Activated B cell treated with CpG ODN at 0.5 μM for 24 hours (primary cell): Measurements from ENCODE around the gene SPHK1. TPM values are rescaled to one million over a fixed set of nuclear protein-coding genes. Genes with fewer than 3 reads are reported as not detected.

ENCODE experiments used
- ATAC-seq: fragments of 200-7000 bp; cut with Tn5 transposase; one replicate; pipeline ENCODE4 v1.10.0; 2021; ENCODE audit warnings: low read depth, mild to moderate bottlenecking, moderate library complexity
- CTCF ChIA-PET: fragments of 350-600 bp; sonication (Branson Sonifier 250); formaldehyde crosslinking; loops from one replicate; lab custom pipeline; 2021; ENCODE audit warnings: antibody characterized with exemption; lab: Charles Lee
- POLR2A ChIA-PET: fragments of 350-600 bp; sonication (Branson Sonifier 250); formaldehyde crosslinking; loops from one replicate; lab custom pipeline; 2021; ENCODE audit warnings: antibody characterized with exemption; lab: Charles Lee
- DNase-seq: peaks from one replicate; pipeline ENCODE4 v3.0.0; 2022
- H3K27ac Mint-ChIP-seq: one replicate; pipeline ENCODE4 v1.8.0; 2020; ENCODE audit warnings: mixed read lengths
- H3K27me3 Mint-ChIP-seq: one replicate; pipeline ENCODE4 v1.8.0; 2021; ENCODE audit warnings: mixed read lengths
- H3K36me3 Mint-ChIP-seq: one replicate; pipeline ENCODE4 v1.8.0; 2021; ENCODE audit warnings: low read depth, mixed read lengths
- H3K4me1 Mint-ChIP-seq: one replicate; pipeline ENCODE4 v1.8.0; 2021; ENCODE audit warnings: mixed read lengths
- H3K4me3 Mint-ChIP-seq: one replicate; pipeline ENCODE4 v1.8.0; 2020; ENCODE audit warnings: mild to moderate bottlenecking, mixed read lengths
- H3K9me3 Mint-ChIP-seq: one replicate; pipeline ENCODE4 v1.8.0; 2020; ENCODE audit warnings: mixed read lengths
- intact Hi-C: fragments of 100-400 bp; cut with micrococcal nuclease; formaldehyde crosslinking; loops from one replicate; pipeline ENCODE4 v1.15.1; 2024
- total RNA-seq: library from RNA; stranded (reverse); gene quantifications from 2 replicates; pipeline ENCODE4 v1.2.3, GENCODE V29; 2022
- TF ChIP-seq, protein P1 (sequence below): fragments of 200-600 bp; IDR thresholded peaks from one replicate; pipeline ENCODE4 v1.8.0; 2022; ENCODE audit warnings: antibody characterized with exemption, mild to moderate bottlenecking

The SPHK1 gene
- total RNA-seq, 1 donor from 2014 or later: 1.1 TPM

DNA sequence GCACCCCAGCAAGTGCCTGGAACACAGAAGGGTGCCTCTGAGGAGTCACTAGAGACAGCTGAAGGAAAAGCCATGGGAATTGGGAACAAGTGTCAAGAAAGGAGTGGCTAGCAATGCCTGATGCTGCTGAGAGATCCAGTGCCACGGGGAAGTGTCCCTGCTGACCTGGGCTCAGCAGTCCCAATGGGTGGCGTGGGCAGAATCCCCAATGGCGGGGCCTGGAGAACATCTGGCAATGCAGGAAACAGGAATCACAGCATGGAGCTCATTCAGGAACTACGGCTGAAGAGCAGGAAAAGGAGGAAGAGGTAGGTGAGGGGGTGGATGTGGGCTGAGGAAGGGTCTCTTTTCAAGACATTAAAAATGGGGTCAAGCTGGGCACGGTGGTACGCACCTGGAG, 38.5 kb downstream of the SPHK1 start:
- Mint-ChIP-seq H3K4me1 (peaks cover 77% of the 10 kb centered on the region), H3K27ac (peak overlapping the region; percentile 84), H3K9me3 (no peaks in the 10 kb centered on the region), H3K36me3 (peaks cover 4% of the 10 kb centered on the region), H3K4me3 (peak overlapping the region; percentile 48), H3K27me3 (no peaks in the 10 kb centered on the region)
- no peak for DNase-seq
- no peak for ATAC-seq
- intact Hi-C loops: no loop called here
- CTCF ChIA-PET: interaction anchor here (0.9 to 1.7 kb wide), 5 partner anchors 11 to 44 kb away, joined by 3 to 6 read pairs (median 4); partner anchors contain the start of genes AANAT and UBE2O
- POLR2A ChIA-PET: interaction anchor here (1.0 to 1.3 kb wide), 2 partner anchors 9 to 27 kb away, joined by 3 to 8 read pairs; no protein-coding TSS in a partner anchor
- TF ChIP-seq, protein P1, sequence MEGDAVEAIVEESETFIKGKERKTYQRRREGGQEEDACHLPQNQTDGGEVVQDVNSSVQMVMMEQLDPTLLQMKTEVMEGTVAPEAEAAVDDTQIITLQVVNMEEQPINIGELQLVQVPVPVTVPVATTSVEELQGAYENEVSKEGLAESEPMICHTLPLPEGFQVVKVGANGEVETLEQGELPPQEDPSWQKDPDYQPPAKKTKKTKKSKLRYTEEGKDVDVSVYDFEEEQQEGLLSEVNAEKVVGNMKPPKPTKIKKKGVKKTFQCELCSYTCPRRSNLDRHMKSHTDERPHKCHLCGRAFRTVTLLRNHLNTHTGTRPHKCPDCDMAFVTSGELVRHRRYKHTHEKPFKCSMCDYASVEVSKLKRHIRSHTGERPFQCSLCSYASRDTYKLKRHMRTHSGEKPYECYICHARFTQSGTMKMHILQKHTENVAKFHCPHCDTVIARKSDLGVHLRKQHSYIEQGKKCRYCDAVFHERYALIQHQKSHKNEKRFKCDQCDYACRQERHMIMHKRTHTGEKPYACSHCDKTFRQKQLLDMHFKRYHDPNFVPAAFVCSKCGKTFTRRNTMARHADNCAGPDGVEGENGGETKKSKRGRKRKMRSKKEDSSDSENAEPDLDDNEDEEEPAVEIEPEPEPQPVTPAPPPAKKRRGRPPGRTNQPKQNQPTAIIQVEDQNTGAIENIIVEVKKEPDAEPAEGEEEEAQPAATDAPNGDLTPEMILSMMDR: no peak

DNA sequence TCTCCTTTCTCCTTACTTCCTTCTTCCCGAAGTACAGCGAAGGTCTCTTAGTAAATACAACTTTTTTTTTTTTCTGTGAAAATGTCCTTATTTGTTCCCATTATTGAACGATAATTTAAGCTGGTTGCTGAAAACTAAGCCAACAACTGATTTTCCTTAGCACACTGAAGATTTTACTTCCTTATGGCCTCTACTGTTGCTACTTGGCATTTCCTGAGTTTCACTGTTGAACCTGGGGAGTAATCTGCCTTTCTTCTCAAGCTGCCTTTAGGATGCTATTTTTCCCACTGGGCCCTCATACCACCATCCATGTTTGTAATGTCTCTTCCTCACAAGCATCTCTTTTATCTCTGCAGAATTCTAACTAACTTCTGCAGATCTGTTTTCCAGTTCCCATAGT, 42.4 kb downstream of the SPHK1 start:
- Mint-ChIP-seq H3K36me3 (peaks cover under 1% of the 10 kb centered on the region), H3K9me3 (no peaks in the 10 kb centered on the region), H3K4me3 (peak overlapping the region; percentile 32), H3K27me3 (no peaks in the 10 kb centered on the region), H3K27ac (peak overlapping the region; percentile 77), H3K4me1 (peaks cover 80% of the 10 kb centered on the region)
- TF ChIP-seq, protein P1: no peak
- ATAC-seq (no peak), DNase-seq (no peak)
- POLR2A ChIA-PET: interaction anchor here (0.7 to 1.7 kb wide), 5 partner anchors 14 to 100 kb away, joined by 3 to 14 read pairs (median 3); partner anchors contain the start of gene UBE2O
- intact Hi-C loops: loop anchor here (1.0 to 2.0 kb wide), 2 partner anchors 18 to 26 kb away; partner anchors contain the start of gene UBE2O
- CTCF ChIA-PET: interaction anchor here (1.5 to 3.3 kb wide), 4 partner anchors 19 to 29 kb away, joined by 3 to 14 read pairs (median 8); partner anchors contain the start of gene UBE2O

DNA sequence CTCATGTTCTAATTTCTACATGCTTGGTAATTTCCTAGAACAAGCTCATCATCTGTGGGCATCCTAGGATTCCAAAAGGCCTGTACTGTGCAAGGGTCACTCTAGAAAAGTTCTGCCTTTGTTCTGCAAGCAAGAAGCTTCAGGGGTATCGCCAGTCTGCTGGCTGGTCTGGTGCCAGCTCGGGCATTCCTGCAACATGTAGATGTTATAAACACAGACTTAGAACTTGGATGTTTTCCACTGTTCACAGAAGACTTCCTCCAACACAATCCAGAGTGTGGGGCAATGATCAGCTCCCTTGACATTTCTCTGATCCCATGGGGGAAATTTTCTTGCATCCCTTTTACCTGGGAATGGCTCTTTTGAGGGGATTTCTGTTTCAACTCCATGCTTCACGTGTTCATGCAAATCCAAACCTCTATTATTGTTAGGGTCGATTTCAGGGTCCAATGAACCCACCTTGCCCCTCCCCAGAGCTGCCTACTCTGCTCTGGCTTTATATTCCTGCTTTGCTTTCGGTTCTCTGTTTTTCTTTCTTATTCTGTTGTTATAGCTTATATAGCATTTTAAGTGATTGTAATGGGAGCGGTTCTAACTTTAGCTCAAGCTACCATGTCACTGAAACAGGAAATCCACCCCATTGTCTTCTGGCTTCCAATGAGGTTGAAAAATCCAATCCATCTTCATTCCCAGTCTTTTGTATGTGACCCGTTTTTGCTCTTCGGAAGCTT, 43.3 kb downstream of the SPHK1 start:
- H3K36me3 Mint-ChIP-seq: no peaks in the 10 kb centered on the region
- TF ChIP-seq, protein P1: no peak
- H3K9me3 Mint-ChIP-seq: no peaks in the 10 kb centered on the region
- POLR2A ChIA-PET: interaction anchor here (0.7 to 1.7 kb wide), 12 partner anchors 9 to 648 kb away, joined by 3 to 14 read pairs (median 3); partner anchors contain the start of gene UBE2O
- peak overlapping the region; percentile 32 for H3K4me3 Mint-ChIP-seq
- peak; percentile 86 for ATAC-seq
- no peaks in the 10 kb centered on the region for H3K27me3 Mint-ChIP-seq
- peaks cover 80% of the 10 kb centered on the region for H3K4me1 Mint-ChIP-seq
- intact Hi-C loops: loop anchor here (1.0 to 2.0 kb wide), 2 partner anchors 19 to 26 kb away; partner anchors contain the start of gene UBE2O
- CTCF ChIA-PET: interaction anchor here (0.9 to 3.3 kb wide), 6 partner anchors 20 to 101 kb away, joined by 3 to 14 read pairs (median 4); partner anchors contain the start of gene UBE2O
- no peak for DNase-seq
- H3K27ac Mint-ChIP-seq: peak overlapping the region; percentile 77

DNA sequence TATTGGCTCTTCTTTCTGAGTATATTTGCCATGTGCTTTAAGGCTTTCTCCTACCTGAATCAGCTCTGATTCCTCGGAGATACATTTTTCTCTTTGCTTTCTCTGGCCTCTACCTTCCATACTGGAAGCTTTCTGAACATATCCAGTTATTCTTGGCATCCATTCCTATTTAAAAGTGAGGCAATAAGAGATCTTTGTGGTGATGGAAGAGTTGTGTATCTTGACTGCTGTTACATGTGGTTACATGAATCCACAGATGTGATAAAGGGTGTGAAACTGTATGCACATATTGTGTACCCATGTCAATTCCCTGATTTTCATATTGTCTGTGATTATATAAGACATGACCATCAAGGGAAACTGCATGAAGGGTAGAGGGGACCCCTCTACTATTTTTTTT, 44.1 kb downstream of the SPHK1 start:
- TF ChIP-seq, protein P1: no peak
- peaks cover 81% of the 10 kb centered on the region for H3K4me1 Mint-ChIP-seq
- no peaks in the 10 kb centered on the region for H3K36me3 Mint-ChIP-seq
- intact Hi-C loops: no loop called here
- ATAC-seq: no peak
- H3K27me3 Mint-ChIP-seq: no peaks in the 10 kb centered on the region
- no peak for DNase-seq
- H3K4me3 Mint-ChIP-seq: peak overlapping the region; percentile 32
- peak overlapping the region; percentile 77 for H3K27ac Mint-ChIP-seq
- no peaks in the 10 kb centered on the region for H3K9me3 Mint-ChIP-seq
- ChIA-PET POLR2A (interaction anchor here (0.6 to 1.7 kb wide), 8 partner anchors 14 to 648 kb away, joined by 3 to 14 read pairs (median 4); partner anchors contain the start of genes UBALD2 and UBE2O), CTCF (interaction anchor here (1.1 to 3.3 kb wide), 4 partner anchors 21 to 100 kb away, joined by 3 to 14 read pairs (median 6); partner anchors contain the start of gene UBE2O)

DNA sequence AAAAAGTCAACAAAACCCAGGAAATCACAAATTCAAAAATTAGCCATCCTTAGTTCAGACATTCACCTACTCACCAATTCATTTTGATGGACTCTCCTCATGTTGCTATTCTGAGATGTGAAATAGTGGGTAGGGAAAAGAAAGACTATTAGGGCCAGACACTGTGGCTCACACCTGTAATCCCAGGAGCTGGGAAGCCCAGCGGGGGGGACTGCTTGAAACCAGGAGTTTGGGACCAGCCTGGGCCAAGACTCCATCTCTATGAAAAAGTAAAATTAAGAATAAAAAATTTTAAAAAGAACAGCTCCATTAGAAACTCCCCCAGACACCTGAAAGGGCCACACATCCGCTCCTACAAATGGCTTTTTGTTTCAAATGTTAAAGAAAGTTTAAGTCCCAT, 47.1 kb downstream of the SPHK1 start:
- TF ChIP-seq, protein P1: no peak
- CTCF ChIA-PET: no interaction called here
- POLR2A ChIA-PET: no interaction called here
- peak overlapping the region; percentile 41 for H3K27ac Mint-ChIP-seq
- no peaks in the 10 kb centered on the region for H3K27me3 Mint-ChIP-seq
- ATAC-seq (no peak), DNase-seq (no peak)
- H3K36me3 Mint-ChIP-seq: peaks cover 5% of the 10 kb centered on the region
- H3K9me3 Mint-ChIP-seq: no peaks in the 10 kb centered on the region
- H3K4me1 Mint-ChIP-seq: peaks cover 88% of the 10 kb centered on the region
- H3K4me3 Mint-ChIP-seq: no peak overlapping the region
- intact Hi-C loops: no loop called here
